ENCODE results near the gene PRICKLE2. TPM values are rescaled to one million over a fixed set of nuclear protein-coding genes. Genes with fewer than 3 reads are reported as not detected.

PRICKLE2 gene
- total RNA-seq, 1 experiment from 2014 or later: 0.26 TPM

DNA sequence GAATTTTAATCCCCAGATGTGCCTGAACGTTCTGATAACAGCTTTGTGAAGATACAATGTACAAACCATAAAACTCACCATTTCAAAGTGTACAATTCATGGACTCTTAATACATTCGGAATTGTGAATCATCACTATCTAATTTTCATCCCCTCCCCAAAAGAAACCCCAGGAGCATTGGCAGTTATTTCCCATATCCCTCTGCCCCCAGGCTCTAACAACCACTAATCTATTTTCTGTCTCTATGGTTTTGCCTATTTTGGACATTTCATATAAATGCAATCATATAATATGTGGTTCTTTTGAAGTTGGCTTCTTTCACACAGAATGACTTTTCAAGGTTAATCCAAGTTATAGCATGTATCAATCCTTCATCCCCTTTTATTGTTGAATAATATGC lies 25.3 kb downstream of the PRICKLE2 start:
- in situ Hi-C loops (cut with HindIII; ENCODE audit: low pct_unique_long_range_greater_than_20kb, low sequenced_read_pairs) (no loop called here), intact Hi-C loops (cut with micrococcal nuclease; ENCODE audit: unreplicated experiment) (no loop called here)
- BruUV-seq (replicated peaks): no TSS peak
- H3K4me3 ChIP-seq (ENCODE audit: low read depth in 2 of 2, low read length in 2 of 2): no peak overlapping the region
- ChIA-PET POLR2A (no interaction called here), CTCF (no interaction called here)
- no peaks in the 10 kb centered on the region for H3K36me3 ChIP-seq (ENCODE audit: control insufficient read depth, insufficient read depth, low read length)
- no peaks in the 10 kb centered on the region for H3K9me3 ChIP-seq (ENCODE audit: control insufficient read depth, insufficient read depth, low read depth, low read length)
- no peak for ATAC-seq
- H3K27ac ChIP-seq (ENCODE audit: low read length): no peak overlapping the region
- no peaks in the 10 kb centered on the region for H3K4me1 ChIP-seq (ENCODE audit: control insufficient read depth, insufficient read depth, low read length)
- TF ChIP-seq POLR2AphosphoS5 (IDR thresholded peaks at IDR 0.05; ENCODE audit: low read depth, low read length) (no peak), TCF7L2 (IDR thresholded peaks at IDR 0.05; ENCODE audit: low read depth, low read length) (no peak), SIN3A (IDR thresholded peaks at IDR 0.05; ENCODE audit: borderline replicate concordance, insufficient read depth, low read depth, low read length) (no peak)
- TF ChIP-seq, protein P1, sequence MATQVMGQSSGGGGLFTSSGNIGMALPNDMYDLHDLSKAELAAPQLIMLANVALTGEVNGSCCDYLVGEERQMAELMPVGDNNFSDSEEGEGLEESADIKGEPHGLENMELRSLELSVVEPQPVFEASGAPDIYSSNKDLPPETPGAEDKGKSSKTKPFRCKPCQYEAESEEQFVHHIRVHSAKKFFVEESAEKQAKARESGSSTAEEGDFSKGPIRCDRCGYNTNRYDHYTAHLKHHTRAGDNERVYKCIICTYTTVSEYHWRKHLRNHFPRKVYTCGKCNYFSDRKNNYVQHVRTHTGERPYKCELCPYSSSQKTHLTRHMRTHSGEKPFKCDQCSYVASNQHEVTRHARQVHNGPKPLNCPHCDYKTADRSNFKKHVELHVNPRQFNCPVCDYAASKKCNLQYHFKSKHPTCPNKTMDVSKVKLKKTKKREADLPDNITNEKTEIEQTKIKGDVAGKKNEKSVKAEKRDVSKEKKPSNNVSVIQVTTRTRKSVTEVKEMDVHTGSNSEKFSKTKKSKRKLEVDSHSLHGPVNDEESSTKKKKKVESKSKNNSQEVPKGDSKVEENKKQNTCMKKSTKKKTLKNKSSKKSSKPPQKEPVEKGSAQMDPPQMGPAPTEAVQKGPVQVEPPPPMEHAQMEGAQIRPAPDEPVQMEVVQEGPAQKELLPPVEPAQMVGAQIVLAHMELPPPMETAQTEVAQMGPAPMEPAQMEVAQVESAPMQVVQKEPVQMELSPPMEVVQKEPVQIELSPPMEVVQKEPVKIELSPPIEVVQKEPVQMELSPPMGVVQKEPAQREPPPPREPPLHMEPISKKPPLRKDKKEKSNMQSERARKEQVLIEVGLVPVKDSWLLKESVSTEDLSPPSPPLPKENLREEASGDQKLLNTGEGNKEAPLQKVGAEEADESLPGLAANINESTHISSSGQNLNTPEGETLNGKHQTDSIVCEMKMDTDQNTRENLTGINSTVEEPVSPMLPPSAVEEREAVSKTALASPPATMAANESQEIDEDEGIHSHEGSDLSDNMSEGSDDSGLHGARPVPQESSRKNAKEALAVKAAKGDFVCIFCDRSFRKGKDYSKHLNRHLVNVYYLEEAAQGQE (IDR thresholded peaks at IDR 0.05; ENCODE audit: insufficient read depth in 1 of 2, low read depth in 2 of 2, low read length in 1 of 2): no peak
- TF ChIP-seq, protein P2, sequence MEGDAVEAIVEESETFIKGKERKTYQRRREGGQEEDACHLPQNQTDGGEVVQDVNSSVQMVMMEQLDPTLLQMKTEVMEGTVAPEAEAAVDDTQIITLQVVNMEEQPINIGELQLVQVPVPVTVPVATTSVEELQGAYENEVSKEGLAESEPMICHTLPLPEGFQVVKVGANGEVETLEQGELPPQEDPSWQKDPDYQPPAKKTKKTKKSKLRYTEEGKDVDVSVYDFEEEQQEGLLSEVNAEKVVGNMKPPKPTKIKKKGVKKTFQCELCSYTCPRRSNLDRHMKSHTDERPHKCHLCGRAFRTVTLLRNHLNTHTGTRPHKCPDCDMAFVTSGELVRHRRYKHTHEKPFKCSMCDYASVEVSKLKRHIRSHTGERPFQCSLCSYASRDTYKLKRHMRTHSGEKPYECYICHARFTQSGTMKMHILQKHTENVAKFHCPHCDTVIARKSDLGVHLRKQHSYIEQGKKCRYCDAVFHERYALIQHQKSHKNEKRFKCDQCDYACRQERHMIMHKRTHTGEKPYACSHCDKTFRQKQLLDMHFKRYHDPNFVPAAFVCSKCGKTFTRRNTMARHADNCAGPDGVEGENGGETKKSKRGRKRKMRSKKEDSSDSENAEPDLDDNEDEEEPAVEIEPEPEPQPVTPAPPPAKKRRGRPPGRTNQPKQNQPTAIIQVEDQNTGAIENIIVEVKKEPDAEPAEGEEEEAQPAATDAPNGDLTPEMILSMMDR (IDR thresholded peaks at IDR 0.05): no peak
- no peak for DNase-seq (ENCODE audit: low read depth, low spot score)
- H3K27me3 ChIP-seq (ENCODE audit: control insufficient read depth, insufficient read depth, low read length): no peaks in the 10 kb centered on the region

DNA sequence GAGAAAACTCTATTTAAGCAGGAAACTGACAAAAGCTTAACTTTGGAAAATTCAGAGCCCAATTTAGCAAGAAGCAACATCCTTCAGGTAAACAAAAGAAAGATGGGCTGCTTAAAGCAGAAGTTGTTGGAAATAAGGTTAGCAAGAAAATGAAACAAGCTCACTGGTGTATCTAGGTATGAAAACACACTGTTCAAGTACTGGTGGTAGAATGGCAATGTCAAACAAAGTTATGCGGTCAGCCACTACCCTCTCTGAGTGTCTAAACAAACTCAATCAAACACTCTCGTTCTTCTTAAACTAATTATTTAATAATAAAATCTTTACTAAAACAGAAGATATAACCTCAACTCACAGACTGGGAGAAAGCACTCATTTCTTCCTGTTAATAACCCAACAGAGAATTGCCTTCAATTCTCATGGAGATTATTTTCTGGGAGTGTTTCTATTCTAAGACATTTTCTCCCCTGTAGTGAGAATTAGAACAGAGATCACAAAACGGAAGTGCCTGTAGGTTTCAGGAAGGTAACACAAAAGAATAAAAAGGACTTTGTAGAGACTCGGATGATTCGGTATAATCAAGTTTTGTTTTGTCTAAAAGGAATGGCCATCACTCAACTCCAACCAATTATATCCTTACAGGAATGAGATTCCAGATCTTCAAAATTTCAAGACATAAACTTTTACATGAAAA lies 28.9 kb downstream of the PRICKLE2 start:
- DNase-seq (ENCODE audit: low read depth, low spot score) (no peak), ATAC-seq (no peak)
- no TSS peak for BruUV-seq (replicated peaks)
- Histone ChIP-seq H3K4me1 (ENCODE audit: control insufficient read depth, insufficient read depth, low read length) (no peaks in the 10 kb centered on the region), H3K9me3 (ENCODE audit: control insufficient read depth, insufficient read depth, low read depth, low read length) (no peaks in the 10 kb centered on the region), H3K27ac (ENCODE audit: low read length) (no peak overlapping the region), H3K4me3 (ENCODE audit: low read depth in 2 of 2, low read length in 2 of 2) (no peak overlapping the region), H3K36me3 (ENCODE audit: control insufficient read depth, insufficient read depth, low read length) (no peaks in the 10 kb centered on the region), H3K27me3 (ENCODE audit: control insufficient read depth, insufficient read depth, low read length) (no peaks in the 10 kb centered on the region)
- in situ Hi-C loops (cut with HindIII; ENCODE audit: low pct_unique_long_range_greater_than_20kb, low sequenced_read_pairs): no loop called here
- TF ChIP-seq TCF7L2 (IDR thresholded peaks at IDR 0.05; ENCODE audit: low read depth, low read length) (no peak), SIN3A (IDR thresholded peaks at IDR 0.05; ENCODE audit: borderline replicate concordance, insufficient read depth, low read depth, low read length) (no peak), POLR2AphosphoS5 (IDR thresholded peaks at IDR 0.05; ENCODE audit: low read depth, low read length) (no peak)
- TF ChIP-seq, protein P2 (IDR thresholded peaks at IDR 0.05): no peak
- TF ChIP-seq, protein P1 (IDR thresholded peaks at IDR 0.05; ENCODE audit: insufficient read depth in 1 of 2, low read depth in 2 of 2, low read length in 1 of 2): no peak
- ChIA-PET POLR2A (no interaction called here), CTCF (no interaction called here)
- intact Hi-C loops (cut with micrococcal nuclease; ENCODE audit: unreplicated experiment): no loop called here
